Endodermal cell (in vitro differentiated cells): Measurements from ENCODE around the gene WDR73. TPM values are rescaled to one million over a fixed set of nuclear protein-coding genes. Genes with fewer than 3 reads are reported as not detected.

Experiments used
- DNase-seq: peaks from one replicate; pipeline ENCODE4 v3.0.0-alpha.2; 2017
- H3K27ac ChIP-seq: 2 replicates; pipeline ENCODE4 v1.5.1; 2013; ENCODE audit warnings: mild to moderate bottlenecking, low read depth, low read length, moderate library complexity
- H3K27me3 ChIP-seq: 2 replicates; pipeline ENCODE4 v1.6.1; 2013; ENCODE audit warnings: mild to moderate bottlenecking, low read length, moderate library complexity; ENCODE audit not compliant: insufficient read depth, control insufficient read depth, poor library complexity, severe bottlenecking
- H3K36me3 ChIP-seq: 2 replicates; pipeline ENCODE4 v1.7.0; 2013; ENCODE audit warnings: mild to moderate bottlenecking, low read length, moderate library complexity; ENCODE audit not compliant: control insufficient read depth, insufficient read depth
- H3K4me1 ChIP-seq: one replicate; pipeline ENCODE4 v1.7.0; 2013; ENCODE audit warnings: low read length; ENCODE audit not compliant: control insufficient read depth, insufficient read depth
- H3K4me3 ChIP-seq: 2 replicates; pipeline ENCODE4 v1.5.1; 2013; ENCODE audit warnings: mild to moderate bottlenecking, low read length, moderate library complexity
- H3K9ac ChIP-seq: 2 replicates; pipeline ENCODE4 v1.6.1; 2013; ENCODE audit warnings: mild to moderate bottlenecking, low read length, moderate library complexity; ENCODE audit not compliant: poor library complexity, severe bottlenecking; ENCODE audit errors: extremely low read depth
- H3K9me3 ChIP-seq: 2 replicates; pipeline ENCODE4 v1.6.1; 2013; ENCODE audit warnings: mild to moderate bottlenecking, low read length, moderate library complexity; ENCODE audit not compliant: control insufficient read depth
- H3K27ac Mint-ChIP-seq: 2 replicates; pipeline ENCODE4 v1.8.0; 2020; ENCODE audit warnings: mixed read lengths
- H3K27me3 Mint-ChIP-seq: 2 replicates; pipeline ENCODE4 v1.8.0; 2021; ENCODE audit warnings: mild to moderate bottlenecking, mixed read lengths; ENCODE audit not compliant: insufficient read depth
- H3K36me3 Mint-ChIP-seq: 2 replicates; pipeline ENCODE4 v1.8.0; 2020; ENCODE audit warnings: low read depth, mixed read lengths
- H3K4me1 Mint-ChIP-seq: 2 replicates; pipeline ENCODE4 v1.8.0; 2020; ENCODE audit warnings: mixed read lengths
- H3K4me3 Mint-ChIP-seq: 2 replicates; pipeline ENCODE4 v1.8.0; 2020; ENCODE audit warnings: mild to moderate bottlenecking, moderate library complexity, mixed read lengths
- H3K9me3 Mint-ChIP-seq: 2 replicates; pipeline ENCODE4 v1.8.0; 2020; ENCODE audit warnings: mild to moderate bottlenecking, mixed read lengths
- CTCF ChIP-seq: fragments of 200-600 bp; sonication (generic); conservative IDR thresholded peaks from 2 replicates; pipeline ENCODE4 v1.5.0; 2021; ENCODE audit warnings: antibody characterized with exemption, mild to moderate bottlenecking
- WGBS, 2 experiments: methylation state at CpG; one replicate each; pipeline versions ENCODE4 v1.1.5 to v1.1.7; 2013; ENCODE audit warnings: missing lambda C conversion rate in 2 of 2, mixed read lengths in 1 of 2; ENCODE audit not compliant: insufficient coverage in 1 of 2, insufficient read length in 1 of 2; 5-methylcytosine and 5-hydroxymethylcytosine counted together
- total RNA-seq, 2 donors: library from RNA; stranded (reverse); fragmentation: NEBNext Ultra II Directional in 1 of 2; extraction: Animal tissue kit (Norgen Biotek cat#: 25700) in 1 of 2; gene quantifications; 2 replicates in 1 of 2; 3 replicates in 1 of 2; pipeline ENCODE4 v1.2.1, GENCODE V29; 2021

WDR73 gene
- total RNA-seq, 2 donors from 2014 or later = 44.1 to 46.8 TPM

GRCh38 chr15:84600687-84601554 is 53.2 kb downstream of the WDR73 start, which contains the start of gene ZSCAN2:
Gene ZSCAN2 (plus strand): TSS chr15:84601009. CDS start chr15:84603928, 2,919 bp downstream.
- peak within 1 kb of the TSS; percentile 81 for H3K4me3 Mint-ChIP-seq
- H3K9me3 ChIP-seq = no peaks in the 10 kb centered on the region
- peaks cover 1% of the 10 kb centered on the region for H3K9me3 Mint-ChIP-seq
- 0 to 1% methylated on average over 18 to 68 of the region's 68 CpGs for WGBS, 2 experiments
- H3K36me3 ChIP-seq = peaks cover 21% of the 10 kb centered on the region
- H3K36me3 Mint-ChIP-seq = peaks cover 23% of the 10 kb centered on the region
- peak within 1 kb of the TSS; percentile 98 for H3K4me3 ChIP-seq
- peaks cover 13% of the 10 kb centered on the region for H3K27me3 Mint-ChIP-seq
- peak within 1 kb of the TSS; percentile 91 for H3K27ac Mint-ChIP-seq
- H3K4me1 Mint-ChIP-seq = peaks cover 19% of the 10 kb centered on the region
- peak within 1 kb of the TSS; percentile 93 for H3K27ac ChIP-seq
- H3K4me1 ChIP-seq = no peaks in the 10 kb centered on the region
- H3K27me3 ChIP-seq = no peaks in the 10 kb centered on the region
- TF ChIP-seq CTCF = no peak
- peak; percentile 99 for DNase-seq
- peak within 1 kb of the TSS; percentile 94 for H3K9ac ChIP-seq

GRCh38 chr15:84600331-84600686 is 53.8 kb downstream of the WDR73 start:
- Mint-ChIP-seq H3K9me3 (peaks cover 3% of the 10 kb centered on the region), H3K27me3 (peaks cover 13% of the 10 kb centered on the region), H3K4me3 (peak overlapping the region; percentile 81), H3K36me3 (peaks cover 18% of the 10 kb centered on the region), H3K4me1 (peaks cover 13% of the 10 kb centered on the region), H3K27ac (peak overlapping the region; percentile 39)
- peaks cover 15% of the 10 kb centered on the region for H3K36me3 ChIP-seq
- TF ChIP-seq CTCF = no peak
- no peaks in the 10 kb centered on the region for H3K4me1 ChIP-seq
- no peak overlapping the region for H3K9ac ChIP-seq
- H3K27ac ChIP-seq = no peak overlapping the region
- H3K9me3 ChIP-seq = no peaks in the 10 kb centered on the region
- 10 to 11% methylated on average over 7 to 20 of the region's 20 CpGs for WGBS, 2 experiments
- no peaks in the 10 kb centered on the region for H3K27me3 ChIP-seq
- peak; percentile 83 for DNase-seq
- H3K4me3 ChIP-seq = peak overlapping the region; percentile 98

DNA sequence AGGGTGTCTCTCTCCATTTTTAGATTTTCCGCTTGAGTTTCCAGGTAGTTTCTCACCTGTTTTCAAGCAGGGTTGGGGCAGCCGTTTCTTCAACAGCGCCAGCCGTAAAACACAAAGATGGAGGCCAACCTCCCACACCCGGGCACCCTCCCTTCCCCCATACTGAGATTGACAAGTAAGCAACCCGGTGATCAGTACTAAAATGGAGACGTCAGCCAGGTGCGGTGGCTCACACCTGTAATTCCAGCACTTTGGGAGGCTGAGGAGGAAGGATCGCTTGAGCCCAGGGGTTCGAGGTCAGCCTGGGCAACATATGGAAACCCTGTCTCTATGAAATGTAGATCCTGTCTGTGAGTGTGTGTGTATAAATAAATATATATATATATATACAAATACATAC is 54.2 kb downstream of the WDR73 start:
- no peaks in the 10 kb centered on the region for H3K9me3 ChIP-seq
- DNase-seq = peak; percentile 41
- peaks cover 3% of the 10 kb centered on the region for H3K9me3 Mint-ChIP-seq
- H3K27ac Mint-ChIP-seq = no peak overlapping the region
- no peak for TF ChIP-seq CTCF
- no peaks in the 10 kb centered on the region for H3K27me3 ChIP-seq
- H3K4me1 ChIP-seq = peaks cover 2% of the 10 kb centered on the region
- H3K27me3 Mint-ChIP-seq = peaks cover 16% of the 10 kb centered on the region
- no peak overlapping the region for H3K4me3 ChIP-seq
- peak overlapping the region; percentile 81 for H3K4me3 Mint-ChIP-seq
- no peak overlapping the region for H3K27ac ChIP-seq
- H3K9ac ChIP-seq = no peak overlapping the region
- H3K36me3 ChIP-seq = peaks cover 11% of the 10 kb centered on the region
- H3K4me1 Mint-ChIP-seq = peaks cover 13% of the 10 kb centered on the region
- H3K36me3 Mint-ChIP-seq = peaks cover 16% of the 10 kb centered on the region
- 85 to 96% methylated on average over 3 to 10 of the region's 10 CpGs for WGBS, 2 experiments
